Choroid plexus epithelial cell (primary cell): ENCODE results near the gene ATP6V0C.

Experiments
- DNase-seq: peaks from one replicate; pipeline ENCODE4 v3.0.0-alpha.2; 2010; ENCODE audit warnings: low read depth
- H3K4me3 ChIP-seq: 2 replicates; pipeline ENCODE4 v1.5.1; 2011; ENCODE audit warnings: low read depth, mild to moderate bottlenecking, control low read depth, low read length, moderate library complexity
- CTCF ChIP-seq: conservative IDR thresholded peaks from 2 replicates; pipeline ENCODE4 v1.5.1; 2011; ENCODE audit warnings: low read depth, mild to moderate bottlenecking, control low read depth, inconsistent platforms, low read length, moderate library complexity

ATP6V0C gene

DNA sequence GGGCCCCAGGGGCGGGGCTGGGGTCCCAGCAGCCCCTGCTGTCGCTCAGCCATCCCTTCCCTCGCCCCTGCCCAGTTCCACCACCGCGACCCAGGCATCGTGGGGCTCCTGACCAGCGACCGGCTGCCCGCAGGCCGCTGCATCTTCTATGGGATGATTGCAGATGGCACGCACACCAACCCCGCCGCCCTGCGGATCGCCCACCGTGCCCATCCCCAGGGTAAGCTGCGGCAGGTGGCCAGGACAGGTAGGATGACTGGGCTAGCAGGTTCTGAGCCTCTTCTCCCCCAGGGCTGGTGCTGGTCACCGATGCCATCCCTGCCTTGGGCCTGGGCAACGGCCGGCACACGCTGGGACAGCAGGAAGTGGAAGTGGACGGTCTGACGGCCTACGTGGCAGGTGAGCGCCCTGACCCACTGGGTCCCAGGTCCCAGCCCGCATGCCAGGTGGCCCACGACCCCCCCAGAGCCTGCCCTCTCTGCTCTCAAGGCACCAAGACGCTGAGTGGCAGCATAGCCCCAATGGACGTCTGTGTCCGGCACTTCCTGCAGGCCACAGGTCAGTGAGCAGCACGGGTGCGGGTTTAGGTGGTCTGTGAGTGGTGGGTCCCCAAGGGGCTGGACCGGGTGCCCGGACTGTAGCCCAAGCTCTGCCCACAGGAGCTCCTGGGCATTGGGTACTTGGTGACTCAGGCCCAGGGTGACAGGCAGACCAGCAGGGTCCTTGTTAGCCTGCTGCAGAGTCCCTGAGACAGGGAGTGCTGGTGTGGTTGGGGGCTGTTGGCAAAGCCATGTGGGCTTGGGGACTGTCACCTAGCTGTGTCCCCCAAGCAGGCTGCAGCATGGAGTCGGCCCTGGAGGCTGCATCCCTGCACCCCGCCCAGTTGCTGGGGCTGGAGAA, 14.7 kb downstream of the ATP6V0C start:
- H3K4me3 ChIP-seq: no peak overlapping the region
- no peak for DNase-seq
- no peak for TF ChIP-seq CTCF

DNA sequence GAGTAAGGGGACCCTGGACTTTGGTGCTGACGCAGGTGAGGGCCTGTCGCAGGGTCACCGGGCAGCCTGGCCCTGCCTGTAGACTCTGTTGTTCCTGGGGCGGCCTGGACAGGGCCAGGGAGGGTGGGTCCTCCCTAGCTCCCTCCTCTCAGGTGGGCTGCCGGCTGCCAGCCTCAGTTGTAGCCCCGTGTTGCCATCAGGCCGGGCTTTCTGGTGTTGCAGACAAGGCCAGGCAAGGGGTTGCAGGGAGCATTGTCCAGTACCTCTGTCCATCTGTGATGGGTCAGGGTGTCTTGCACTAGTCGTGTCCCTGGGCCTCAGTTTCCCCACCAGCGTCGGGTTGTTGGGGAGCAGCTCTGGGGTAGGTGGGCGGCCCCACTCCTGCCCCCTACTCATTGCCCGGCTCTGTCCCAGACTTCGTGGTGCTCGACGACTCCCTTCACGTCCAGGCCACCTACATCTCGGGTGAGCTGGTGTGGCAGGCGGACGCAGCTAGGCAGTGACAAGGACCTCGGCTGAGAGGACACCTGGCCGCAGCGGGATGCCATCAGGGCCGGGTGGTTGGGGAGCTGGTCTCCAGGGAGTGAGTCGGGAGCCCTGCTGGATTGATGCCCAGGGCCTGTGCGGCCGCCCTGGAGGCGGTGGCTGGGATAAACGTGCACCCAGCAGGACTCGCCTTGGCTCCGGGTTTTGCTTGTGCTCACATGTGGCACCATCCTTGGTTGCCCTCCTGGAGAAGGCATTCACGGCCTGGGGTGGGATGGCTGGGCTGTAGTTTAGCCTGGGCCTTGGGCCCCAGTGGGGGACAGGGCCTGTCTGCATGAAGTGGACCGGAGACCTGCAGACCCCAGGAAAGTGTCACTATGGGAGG, 15.5 kb downstream of the ATP6V0C start:
- TF ChIP-seq CTCF: peak; percentile 20
- no peak overlapping the region for H3K4me3 ChIP-seq
- no peak for DNase-seq

DNA sequence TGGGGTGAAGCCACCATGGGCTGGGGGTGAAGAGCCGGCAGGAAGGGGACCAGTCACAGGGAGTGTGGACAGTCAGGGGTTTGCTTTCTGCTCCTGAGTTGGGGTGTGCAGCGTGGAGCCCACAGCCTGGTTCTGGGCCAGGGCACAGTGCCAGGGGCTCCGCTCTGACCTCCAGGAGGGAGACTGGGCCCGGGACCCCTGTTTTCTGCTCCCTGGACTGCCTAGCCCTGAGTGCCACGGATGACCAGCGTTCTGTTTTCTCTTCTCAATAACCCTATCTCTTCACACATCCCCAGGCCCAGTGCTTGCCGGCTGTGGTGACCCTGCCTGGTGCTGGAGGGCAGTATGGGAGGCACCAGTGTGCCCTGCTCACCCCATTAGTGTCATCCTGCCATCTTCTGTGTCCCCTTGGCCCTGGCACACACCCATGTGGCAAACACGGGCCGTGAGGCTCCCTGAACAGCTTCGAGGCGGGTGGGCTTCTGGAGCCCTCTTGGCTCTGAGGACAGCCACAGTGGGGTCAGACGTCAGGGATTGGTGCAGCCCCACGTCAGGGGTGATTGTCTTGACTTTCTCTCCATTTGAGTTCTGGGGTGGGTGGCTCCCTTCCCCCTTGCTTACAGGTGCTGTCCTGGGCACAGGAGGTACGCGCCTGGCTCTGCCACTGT, 16.3 kb downstream of the ATP6V0C start:
- no peak for TF ChIP-seq CTCF
- DNase-seq: no peak
- H3K4me3 ChIP-seq: no peak overlapping the region

DNA sequence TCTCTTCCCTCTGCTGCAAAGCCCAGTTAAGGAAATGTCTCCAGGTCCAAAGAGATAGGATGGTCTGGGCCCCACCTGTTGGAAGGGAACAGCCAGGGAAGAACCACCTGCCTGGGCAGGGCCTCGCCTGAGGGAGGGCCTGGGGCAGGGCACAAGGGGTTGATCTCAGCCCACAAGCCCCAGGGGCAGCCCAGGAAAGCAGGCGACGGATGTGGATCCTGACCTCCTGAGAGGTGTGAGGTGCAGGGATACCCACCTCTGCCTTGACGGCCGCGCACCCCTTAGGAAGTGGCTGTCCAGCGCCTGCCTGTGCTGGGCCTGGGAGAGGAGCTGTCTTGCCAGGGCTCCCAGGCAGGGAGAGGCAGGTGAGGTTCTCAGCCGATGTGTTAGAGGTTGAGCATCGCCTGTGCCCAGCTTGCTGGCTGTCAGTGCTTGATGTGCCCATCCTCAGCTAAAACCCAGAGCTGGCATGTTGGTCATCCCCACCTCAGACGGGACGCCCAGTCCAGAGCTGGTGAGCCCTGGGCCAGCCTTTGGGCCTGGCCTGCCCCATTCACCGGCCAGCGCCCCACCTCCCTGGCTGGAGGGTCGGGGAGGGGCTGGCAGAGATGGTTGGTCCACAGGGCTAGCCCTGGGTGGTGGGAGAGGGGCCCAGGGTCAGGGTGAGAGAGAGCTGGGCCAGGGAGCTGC, 17.0 kb downstream of the ATP6V0C start:
- H3K4me3 ChIP-seq: no peak overlapping the region
- no peak for TF ChIP-seq CTCF
- DNase-seq: no peak

- TF ChIP-seq CTCF: no peak
- DNase-seq: no peak
- H3K4me3 ChIP-seq: peak within 1 kb of the TSS; percentile 52
Observed at GRCh38 chr16:2531371-2531695, 17.6 kb downstream of the ATP6V0C start, which contains the start of gene CEMP1. Gene CEMP1, minus strand, starts transcription at chr16:2531408. Its CDS starts 335 bp downstream, at chr16:2531073.

DNA sequence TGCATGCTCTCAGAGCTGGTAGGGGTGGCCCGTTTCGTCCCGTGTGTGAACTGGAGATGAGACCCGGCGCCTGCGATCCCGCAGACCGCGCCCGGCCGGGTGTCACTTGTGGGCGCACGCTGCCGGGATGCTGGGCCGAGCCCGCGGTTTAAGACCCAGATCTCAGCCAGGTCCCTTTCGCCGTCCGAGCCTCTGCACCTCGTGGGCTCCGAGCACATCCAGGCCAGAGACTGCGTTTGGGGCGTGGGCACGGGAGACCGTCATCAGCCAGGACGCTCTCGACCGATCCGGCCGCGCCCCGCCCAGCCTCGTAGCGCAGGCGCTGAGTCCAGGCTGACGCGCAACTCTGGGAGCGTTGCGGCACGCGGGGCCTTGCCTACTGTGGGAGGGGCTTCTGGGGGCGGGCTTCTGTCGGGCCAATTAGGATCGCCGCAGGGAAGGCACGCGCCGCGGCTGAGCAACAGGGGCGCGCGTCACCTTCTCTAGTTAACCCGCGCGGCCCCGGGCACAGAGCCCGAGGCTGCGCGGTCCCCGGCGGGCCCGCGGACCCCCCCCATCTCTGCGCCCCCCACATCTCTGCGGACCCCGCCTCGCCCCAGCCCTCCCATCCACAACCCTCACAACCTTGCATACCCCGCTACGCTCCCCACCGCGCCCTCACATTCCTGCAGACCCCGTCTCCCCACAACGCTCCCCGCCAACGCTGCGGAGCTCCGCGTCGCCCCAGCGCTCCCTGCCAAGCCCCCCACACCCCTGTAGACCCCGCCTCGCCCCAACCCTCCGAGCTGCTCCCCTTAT, 18.1 kb downstream of the ATP6V0C start:
- no peak for TF ChIP-seq CTCF
- H3K4me3 ChIP-seq: peak overlapping the region; percentile 52
- DNase-seq: peak; percentile 98
